GM18498 (cell line): ENCODE results near the gene AP4E1.
"Not testable (repeated sequence)": the region's sequence is repeated elsewhere in the genome, so short reads cannot be mapped to it uniquely, and the experiment has no call there.

Source experiments
- ATAC-seq: cut with Tn5 transposase; IDR thresholded peaks from one replicate; pipeline ENCODE4 v1.9.1; 2021; ENCODE audit warnings: mild to moderate bottlenecking, moderate library complexity; ENCODE audit not compliant: unreplicated experiment

Gene AP4E1

DNA sequence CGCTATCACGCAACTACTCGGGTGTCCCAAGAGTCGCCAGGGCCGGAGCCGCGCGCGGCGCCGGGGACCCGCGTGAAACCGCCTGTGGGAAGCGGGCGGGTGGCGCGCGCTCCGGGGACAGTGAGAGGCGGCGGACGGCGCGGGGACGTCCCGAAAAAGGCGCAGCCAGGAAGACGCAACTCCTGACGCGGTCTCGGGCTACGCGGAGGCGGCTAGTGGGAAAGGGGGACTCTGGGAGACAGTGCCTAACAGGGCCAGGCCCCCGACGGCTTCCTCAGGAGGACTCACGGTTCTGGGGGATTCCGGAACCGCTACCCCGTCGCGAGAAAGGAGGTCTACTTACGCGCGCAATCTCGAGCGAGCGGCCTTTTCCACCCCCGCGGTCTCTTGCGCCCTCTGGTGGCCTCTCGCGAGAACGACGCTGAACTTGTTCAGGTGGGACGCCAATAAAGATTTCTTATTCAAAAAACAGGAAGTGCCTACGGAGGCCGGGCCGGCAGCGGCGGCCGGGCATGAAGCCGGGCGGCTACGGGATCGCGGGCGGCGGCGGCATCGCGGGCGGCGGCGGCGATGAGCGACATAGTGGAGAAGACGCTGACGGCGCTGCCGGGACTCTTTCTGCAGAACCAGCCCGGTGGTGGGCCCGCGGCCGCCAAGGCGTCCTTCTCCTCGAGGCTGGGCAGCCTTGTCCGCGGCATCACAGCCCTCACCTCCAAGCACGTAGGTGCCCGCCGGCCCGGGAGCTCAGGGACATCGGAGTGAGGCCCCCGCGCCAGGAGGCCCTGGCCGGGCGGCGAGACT, at the start of gene AP4E1:
Gene AP4E1, plus strand, starts transcription at position 475 of the 801 bp plus-strand sequence. Its CDS starts 96 bp downstream, at position 571.
- ATAC-seq = peak; percentile 57

DNA sequence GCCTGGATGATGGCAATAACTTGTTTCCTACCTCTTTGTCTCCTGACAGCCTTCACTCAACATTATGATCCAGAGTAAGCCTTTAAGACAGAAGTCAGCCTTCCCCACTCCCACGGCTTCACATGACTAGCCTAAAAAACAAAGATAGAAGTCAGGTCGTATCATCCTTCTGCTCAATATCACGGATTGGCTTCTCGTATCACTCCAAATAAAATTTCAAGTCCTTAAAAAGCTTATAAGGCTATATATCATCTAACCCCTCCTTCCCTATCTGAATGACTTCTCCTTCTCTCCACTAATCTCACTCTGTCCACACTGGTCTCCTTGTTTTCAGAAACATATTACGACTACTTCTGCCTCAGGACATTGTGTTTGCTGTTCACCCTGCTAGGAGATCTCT, 47.7 kb upstream of the AP4E1 start:
- ATAC-seq = no peak

DNA sequence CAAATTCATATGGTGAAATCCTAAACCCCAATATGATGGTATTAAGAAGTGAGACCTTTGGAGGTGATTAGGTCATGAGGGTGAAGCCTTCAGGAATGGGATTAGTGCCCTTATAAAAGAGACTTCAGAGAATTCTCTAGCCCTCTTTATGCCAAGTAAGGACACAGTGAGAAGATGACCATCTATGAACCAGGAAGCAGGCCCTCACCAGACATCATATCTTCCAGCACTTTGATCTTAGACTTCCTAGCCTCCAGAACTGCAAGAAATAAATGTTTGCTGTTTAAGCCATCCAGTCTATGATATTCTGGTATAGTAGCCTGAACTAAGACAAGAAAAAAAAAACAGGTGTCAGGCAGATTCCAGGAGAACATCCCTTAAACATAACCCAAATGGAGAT, 45.9 kb upstream of the AP4E1 start:
- no peak for ATAC-seq

DNA sequence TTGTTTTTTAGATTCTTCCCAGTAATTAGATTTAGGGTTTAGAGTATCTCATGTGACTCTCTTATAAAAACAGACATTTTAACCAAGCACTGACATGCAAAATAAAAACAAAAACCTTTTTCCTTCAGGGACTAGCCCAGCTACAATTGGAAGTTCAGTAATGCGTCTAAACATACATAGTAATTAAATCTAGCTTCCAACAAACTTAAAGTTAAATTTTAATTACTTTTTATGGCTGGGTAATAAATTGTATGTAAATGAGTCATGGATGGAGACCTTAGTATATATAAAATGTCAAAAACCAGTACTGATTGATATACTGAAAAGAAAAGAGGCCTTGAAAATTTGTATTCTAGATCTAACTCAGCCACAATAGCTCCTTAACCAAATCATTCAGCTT, 43.6 kb upstream of the AP4E1 start:
- no peak for ATAC-seq

DNA sequence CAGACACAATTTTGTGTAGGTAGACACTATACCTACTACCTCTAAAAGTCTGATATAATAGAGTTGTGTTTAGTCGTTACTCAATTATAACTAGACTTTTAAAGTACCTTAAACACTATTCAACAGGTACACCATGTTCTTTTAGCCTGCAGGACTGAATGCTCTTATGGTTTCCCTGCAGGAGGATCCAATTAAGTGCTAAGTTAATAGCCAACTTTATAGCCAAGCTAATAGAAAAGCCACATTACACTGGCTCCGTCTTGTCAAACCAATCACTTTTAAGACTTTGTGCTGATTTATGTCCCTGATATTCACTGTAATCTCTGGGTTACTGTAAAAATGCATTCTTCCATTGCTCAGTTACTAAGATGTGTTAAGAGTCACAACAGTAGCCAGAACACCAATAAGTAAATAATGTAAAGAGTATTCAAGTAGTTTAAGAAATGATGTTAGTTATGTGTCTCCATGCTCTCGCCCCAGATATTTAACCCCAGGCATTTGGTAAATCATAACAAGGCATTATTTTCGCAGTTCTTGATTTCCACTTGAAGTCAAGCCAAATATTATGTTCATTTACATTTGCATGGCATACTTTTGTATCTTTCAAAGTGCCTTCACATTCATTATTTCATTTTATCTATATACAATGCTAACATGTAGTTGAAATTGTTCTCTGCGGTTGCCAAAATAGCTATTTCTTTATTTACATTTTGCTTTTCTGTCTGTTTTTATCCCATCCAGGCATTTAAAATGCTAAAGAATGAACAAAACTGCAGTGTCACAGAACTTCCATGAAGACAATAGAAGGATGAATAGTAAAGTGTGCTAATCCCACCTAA, 42.7 kb upstream of the AP4E1 start:
- ATAC-seq = no peak

DNA sequence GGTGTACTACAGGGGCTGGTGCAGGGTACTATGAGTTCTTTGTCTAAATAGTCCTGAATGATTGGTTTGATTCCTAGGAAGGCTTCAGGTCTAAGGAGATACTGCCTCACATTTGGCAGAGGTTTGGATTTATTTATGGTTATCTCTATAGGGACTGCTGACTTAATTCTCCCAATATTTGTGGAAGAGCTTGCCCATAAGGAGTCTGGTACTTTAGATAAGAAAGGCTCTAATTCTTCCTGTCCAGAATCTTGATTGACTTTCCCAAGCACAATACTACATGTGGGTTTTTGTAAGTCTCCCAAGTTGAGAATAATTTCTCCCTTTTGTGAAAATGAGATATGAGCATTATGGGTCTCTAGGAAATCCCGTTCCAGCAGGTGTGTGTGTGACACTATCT, 36.7 kb upstream of the AP4E1 start:
- no peak for ATAC-seq

DNA sequence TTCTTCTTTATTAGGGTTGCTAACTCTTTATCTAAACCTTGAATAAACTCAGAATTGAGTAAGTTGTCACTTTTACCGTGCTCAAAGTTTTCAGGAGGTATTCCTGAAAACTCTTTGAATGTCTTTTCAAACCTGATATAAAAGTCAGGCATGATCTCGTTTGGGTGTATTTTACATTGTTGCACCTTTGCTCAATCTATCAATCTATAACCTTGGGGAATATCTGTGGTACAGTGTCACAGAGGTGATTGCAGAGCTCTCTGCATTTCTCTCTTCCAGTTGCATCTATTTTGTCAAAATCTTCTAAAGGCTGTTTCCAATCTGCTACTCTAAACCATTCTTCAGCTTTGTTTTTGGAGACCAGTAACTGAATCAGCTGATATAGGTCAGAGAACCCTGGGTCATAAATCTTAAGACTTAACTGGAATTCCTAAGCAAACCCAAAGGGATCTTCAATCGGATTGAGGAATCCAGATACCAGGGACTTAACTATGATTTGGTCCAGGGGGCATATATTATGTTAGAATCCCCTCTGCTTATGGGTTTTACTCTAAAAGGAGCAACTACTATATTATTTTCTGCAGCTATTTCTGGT, 35.6 kb upstream of the AP4E1 start:
- ATAC-seq = no peak

DNA sequence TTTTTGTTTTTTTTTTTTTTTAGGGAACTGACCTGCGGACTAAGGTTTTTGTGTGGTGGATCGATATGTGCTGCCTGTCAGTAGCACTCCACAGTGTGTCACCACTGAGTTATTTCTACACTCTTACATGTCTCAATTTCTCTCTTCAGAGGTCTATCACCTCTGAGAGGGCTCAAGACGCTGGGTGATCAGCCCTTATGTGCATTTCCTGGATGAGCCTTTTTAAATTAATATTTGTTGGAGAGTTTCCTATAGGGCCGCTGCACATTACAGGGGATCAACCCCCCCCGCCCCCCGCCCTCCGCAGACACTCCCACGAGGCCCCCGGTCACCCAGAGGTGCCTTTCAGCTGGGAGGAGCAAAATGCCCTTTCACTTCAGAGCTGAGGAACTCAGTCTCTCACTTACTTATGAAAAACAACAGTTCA, 34.5 kb upstream of the AP4E1 start:
- peak; percentile 66 for ATAC-seq

DNA sequence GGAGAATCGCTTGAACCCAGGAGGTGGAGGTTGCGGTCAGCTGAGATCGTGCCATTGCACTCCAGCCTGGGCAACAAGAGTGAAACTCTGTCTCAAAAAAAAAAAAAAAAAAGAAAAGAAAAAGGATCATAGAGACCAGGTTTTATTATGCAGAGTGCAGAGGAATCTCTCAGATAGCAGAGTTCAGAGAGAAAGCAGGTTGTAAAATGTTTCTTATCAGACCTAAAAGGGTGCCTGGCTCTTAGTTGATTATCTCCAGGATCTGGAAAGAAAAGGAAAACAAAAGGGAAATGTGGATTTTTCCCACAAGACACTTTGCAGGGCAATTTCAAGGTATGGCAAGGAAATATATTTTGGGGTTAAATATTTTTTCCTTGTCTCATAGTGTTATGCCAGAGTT, 33.2 kb upstream of the AP4E1 start:
- ATAC-seq = not testable (repeated sequence)

DNA sequence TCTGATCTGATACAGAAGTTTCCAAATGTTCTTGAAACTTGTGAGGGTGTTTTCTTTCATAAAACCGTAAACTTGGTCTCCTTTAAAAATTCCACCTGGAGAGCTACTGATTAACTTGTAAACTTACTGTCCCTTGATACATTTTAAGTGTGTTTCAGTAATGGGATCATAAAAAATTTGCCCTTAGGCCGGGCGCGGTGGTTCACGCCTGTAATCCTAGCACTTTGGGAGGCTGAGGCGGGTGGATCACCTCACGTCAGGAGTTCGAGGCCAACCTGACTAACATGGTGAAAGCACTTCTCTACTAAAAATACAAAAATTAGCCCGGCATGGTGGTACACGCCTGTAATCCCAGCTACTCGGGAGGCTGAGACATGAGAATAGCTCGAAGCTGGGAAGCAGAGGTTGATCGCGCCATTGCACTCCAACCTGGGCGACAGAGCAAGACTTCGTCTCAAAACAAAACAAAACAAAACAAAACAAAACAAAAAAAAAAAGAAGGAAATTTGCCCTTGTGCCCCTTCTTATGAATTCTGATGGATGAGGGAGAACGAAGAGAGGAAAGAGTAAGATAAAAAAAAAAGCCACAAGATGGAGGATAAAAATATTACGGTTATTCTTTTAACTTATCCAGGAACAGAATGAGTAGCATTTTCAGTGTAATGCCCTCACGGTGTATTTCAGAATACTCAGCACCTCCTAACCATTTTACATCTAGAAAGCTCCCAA, 32.1 kb upstream of the AP4E1 start:
- no peak for ATAC-seq

DNA sequence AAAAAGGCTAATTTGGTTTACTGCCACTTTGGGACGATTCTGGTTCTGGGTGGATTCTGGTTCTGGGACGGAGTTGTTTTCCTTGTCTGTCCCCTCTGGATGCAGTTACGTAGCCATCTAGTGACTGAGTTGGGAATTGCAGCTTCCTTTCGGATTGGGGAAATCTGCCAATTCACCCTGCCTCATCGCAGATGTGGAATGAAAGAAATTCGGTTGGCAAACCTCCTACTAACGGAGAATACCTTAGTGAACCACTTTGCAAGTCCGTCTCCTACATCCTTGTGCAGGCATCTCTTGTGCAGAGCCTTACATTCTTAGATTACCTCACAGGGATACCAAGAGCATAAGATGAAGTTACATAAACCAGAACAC, 31.5 kb upstream of the AP4E1 start:
- no peak for ATAC-seq

DNA sequence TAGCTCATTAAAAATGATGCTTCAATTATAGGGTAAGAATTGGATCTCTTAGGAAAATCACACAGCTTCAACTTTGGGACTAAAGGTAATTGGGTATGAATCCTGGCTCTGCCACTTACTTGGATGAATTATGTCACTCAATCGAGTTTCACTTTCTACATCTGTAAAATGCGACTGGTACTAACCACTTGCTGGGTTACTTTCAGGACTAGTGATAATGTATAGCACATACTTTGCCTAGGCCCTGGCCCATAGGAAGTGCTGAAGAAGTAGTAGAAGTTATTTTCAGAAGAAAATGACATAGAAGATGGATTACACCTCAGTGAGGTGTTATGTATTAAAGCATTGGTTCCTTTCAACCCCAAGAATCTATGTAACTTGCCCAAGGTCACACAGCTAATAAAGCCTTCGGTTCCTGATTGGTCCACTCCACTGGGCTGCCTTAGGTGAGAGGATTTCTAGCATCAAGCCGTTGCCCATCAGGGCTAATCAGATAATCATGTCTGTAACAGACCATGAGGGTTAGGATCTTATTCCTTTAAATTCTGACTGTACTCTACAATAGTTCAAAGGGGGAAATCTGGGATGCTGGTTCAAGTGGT, 29.4 kb upstream of the AP4E1 start:
- ATAC-seq = peak; percentile 71

DNA sequence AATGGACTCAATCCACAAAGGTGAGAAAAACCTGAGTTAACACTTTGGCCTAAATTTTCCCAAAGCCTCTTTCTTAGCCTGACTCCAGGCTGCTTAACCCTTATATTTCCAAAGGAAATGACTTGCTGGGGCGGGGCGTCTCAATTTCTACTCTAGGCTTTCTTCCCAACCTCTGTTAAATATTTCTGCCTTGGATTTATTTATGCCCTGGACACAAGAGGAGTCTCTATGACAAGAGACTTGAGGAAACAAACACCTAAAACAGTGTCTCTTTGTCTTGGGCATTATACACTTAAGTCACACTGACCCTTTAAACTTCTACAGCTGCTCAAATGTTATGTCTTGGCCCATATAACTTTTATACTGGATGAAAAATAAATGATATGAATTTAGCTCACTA, 28.3 kb upstream of the AP4E1 start:
- no peak for ATAC-seq

DNA sequence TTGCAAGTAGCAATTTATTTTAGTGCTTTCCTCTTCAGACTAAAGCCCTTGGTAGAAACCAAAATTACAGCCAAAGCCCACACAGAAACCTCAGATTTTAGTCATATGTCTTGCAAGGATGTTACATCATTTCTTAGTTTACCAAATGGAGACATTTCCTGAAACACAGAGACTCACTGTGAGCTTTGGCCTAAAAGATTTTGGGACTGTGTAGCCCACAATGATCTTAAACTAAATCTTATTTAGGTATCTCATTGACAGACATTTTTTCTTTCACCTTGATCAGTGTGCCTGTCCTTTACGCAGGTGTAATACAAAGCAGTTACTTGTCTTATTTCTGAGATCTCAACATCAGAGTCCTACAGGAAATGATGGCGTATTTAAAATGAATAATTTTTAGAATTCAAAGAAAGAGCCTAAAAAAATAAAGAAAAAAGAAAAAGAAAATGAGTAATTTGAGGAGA, 27.8 kb upstream of the AP4E1 start:
- peak; percentile 34 for ATAC-seq

DNA sequence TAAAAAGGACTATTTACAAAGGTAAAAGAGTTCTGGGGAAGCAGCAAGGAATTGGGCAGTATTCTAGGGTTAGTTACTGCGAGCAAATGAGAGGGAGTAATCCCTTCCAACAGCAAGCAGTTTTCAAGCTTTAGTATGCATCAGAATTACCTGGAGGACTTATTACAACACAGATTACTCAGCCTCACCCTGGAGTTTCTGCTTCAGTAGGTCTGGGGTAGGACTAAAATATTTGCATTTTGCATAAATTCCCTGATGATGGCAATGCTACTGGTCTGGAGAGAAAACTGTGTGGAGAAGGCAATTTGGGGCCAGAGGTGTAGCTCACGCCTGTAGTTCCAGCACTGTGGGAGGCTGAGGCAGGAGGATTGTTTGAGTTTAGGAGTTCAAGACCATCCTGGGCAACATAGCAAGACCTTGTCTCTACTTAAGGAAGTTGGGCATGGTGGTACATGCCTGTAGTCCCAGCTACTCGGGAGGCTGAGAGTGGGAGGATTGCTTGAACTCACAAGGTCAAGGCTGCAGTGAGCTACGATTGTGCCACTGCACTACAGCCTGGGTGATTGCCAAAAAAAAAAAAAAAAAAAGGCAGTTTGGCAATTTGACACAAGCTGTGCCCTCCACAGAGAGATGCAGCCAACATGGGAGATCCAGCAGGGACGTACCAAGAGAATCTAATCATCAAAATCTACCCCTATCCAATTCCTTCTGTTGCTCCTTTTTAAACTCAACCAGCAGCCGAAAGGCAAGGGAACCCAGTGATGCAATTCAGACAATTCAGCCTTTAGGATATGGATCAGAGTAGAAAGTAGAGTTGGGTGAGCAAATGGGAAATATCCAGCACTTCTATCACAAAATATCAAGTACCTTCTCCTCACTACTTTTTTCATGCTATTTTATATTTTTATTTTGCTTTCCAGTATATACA, 27.1 kb upstream of the AP4E1 start:
- ATAC-seq = no peak

DNA sequence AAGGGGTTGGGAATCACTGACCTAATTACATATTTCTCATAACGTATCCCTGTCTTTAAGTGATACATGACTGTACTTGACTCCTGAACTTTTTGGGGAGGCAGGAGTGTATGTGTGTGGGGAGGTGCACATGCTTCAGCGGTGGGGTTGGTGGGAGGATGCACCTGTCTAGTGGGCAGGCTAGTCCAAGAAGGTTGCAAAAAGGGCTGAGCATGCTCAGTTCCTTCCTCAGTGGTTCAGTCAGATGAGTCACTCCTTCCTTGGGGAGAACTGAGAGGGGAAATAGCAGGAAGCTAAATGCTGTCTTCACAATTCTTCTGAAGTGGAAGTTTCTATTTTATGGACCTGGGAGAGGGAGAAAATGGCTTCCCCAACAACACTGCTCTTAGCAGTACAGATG, 24.6 kb upstream of the AP4E1 start:
- ATAC-seq = no peak

DNA sequence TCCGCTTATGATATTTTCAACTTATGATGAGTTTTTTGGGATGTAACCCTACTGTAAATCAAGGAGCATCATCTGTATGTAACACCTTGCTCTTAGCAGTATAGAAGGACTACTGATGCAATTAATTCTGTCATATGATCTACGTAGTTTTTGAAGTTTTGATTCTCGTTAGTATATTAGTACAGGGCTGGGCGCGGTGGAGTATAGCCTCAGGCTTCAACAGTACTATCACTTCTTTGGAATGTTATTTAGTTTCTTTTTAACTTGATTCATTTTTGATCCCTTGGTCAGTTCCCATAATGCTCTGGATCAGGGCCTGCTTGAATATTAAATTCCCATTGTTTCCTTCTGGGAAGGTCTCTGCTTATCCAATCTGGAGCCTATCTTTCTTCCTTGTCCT, 23.9 kb upstream of the AP4E1 start:
- no peak for ATAC-seq

DNA sequence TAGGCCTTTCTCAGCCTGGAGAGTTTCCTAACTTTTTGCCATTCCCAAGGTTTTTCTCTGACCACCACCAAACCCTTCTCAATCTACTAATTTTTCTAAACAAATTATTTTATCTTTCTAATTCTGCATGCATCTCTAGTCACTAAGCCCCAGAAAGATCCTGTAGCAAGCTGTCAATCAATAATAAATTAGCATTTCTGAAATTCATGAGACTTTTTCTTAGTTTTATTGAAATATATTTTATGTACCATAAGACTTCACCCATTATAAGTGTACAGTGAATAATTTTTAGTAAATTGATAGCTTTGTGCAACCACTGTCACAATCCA, 22.4 kb upstream of the AP4E1 start:
- no peak for ATAC-seq

DNA sequence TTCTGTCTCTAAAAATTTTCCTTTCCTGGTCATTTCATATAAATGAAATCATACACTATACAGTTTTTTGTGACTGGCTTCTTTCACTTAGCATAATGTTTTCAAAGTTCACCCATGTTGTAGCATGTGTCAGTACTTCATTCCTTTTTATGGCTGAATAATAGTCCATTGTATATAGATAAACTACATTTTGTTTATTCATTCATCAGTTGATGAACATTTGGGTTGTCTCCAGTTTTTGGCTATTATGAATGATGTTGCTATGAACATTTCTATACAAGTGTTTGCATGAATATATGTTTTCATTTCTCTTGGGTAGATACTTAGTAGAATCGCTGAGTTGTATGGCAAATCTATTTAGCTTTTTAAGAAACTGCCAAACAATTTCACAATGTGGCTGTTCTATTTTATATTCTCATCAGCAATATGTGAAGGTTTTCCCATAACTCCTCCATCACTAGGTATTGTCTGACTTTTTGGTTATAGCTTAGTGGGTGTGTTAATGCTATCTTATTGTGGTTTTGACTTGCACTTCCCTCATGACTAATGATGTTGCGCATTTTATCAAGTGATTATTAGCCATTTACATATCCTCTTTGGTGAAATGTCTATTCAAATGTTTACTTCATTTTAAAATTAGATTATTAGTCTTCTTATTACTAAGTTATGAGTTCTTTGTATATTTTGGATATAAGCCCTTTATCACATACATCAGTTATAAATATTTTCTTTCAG, 21.7 kb upstream of the AP4E1 start:
- no peak for ATAC-seq
